CD4-positive, alpha-beta T cell treated with Interleukin-1 beta for 1 hour (primary cell): ENCODE results near the gene SNCAIP.

ENCODE experiments used
- DNase-seq, 2 donors: peaks; one replicate each; pipeline ENCODE4 v3.0.0-alpha.2; 2020 to 2022

The SNCAIP gene

GRCh38 chr5:122401976-122402725 lies 90.1 kb downstream of the SNCAIP start:
- no peak for DNase-seq

- DNase-seq: no peak
Measured at GRCh38 chr5:122402955-122403685, 91.1 kb downstream of the SNCAIP start.

- no peak for DNase-seq
Measured at GRCh38 chr5:122404018-122404417, 92.0 kb downstream of the SNCAIP start.

- no peak for DNase-seq
Measured at GRCh38 chr5:122404653-122405362, 92.8 kb downstream of the SNCAIP start.

- no peak for DNase-seq
Measured at GRCh38 chr5:122405751-122406150, 93.7 kb downstream of the SNCAIP start.

GRCh38 chr5:122406181-122406580 lies 94.1 kb downstream of the SNCAIP start:
- DNase-seq: no peak

- no peak for DNase-seq
Measured at GRCh38 chr5:122408592-122409224, 96.7 kb downstream of the SNCAIP start.

- no peak for DNase-seq
Measured at GRCh38 chr5:122412966-122413365, 100.9 kb downstream of the SNCAIP start.

- DNase-seq: no peak
Measured at GRCh38 chr5:122413722-122414121, 101.7 kb downstream of the SNCAIP start.

- no peak for DNase-seq
Measured at GRCh38 chr5:122415030-122415800, 103.2 kb downstream of the SNCAIP start.

GRCh38 chr5:122415801-122416120 lies 103.7 kb downstream of the SNCAIP start:
- no peak for DNase-seq

- DNase-seq: no peak
Measured at GRCh38 chr5:122419142-122419894, 107.3 kb downstream of the SNCAIP start.

- DNase-seq: no peak
Measured at GRCh38 chr5:122420091-122420490, 108.1 kb downstream of the SNCAIP start.

- no peak for DNase-seq
Measured at GRCh38 chr5:122420537-122421236, 108.7 kb downstream of the SNCAIP start.

- no peak for DNase-seq
Measured at GRCh38 chr5:122421374-122422079, 109.5 kb downstream of the SNCAIP start.

GRCh38 chr5:122423221-122423620 lies 111.2 kb downstream of the SNCAIP start:
- no peak for DNase-seq

GRCh38 chr5:122424132-122424531 lies 112.1 kb downstream of the SNCAIP start:
- no peak for DNase-seq

- no peak for DNase-seq
Measured at GRCh38 chr5:122426301-122426700, 114.3 kb downstream of the SNCAIP start.

- DNase-seq: no peak
Measured at GRCh38 chr5:122427621-122428020, 115.6 kb downstream of the SNCAIP start.

GRCh38 chr5:122429545-122430318 lies 117.7 kb downstream of the SNCAIP start:
- DNase-seq: no peak
